GM10266 (cell line): Measurements from ENCODE around the gene GPATCH1.

Experiments
- DNase-seq: peaks from one replicate; pipeline ENCODE4 v3.0.0; 2012; ENCODE audit errors: extremely low spot score
- TF ChIP-seq, protein P1 (sequence below): IDR thresholded peaks from 2 replicates; pipeline ENCODE4 v1.5.1; 2012; ENCODE audit warnings: mild to moderate bottlenecking, low read depth; ENCODE audit not compliant: control insufficient read depth, insufficient read depth; ENCODE audit errors: missing control alignments

The GPATCH1 gene

DNA sequence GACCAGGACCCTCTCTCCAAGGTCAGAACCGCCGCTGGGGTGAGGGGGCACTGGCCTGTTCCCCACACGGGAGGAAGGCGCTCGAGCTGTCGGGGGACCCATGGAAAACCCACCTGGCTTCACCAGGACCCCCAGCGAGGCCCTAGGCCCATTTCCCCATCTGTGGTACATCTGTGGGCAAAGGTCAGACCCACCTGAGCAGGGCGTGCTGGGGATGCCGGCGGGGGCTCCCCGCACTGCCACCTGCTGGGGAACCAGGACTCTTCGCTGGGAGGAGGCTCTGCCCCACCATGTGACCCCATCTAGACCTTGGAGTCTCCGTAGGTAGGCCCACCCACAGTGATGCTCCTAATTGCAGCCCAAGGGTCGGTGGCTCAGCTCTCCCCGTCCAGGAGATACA, 51.4 kb downstream of the GPATCH1 start:
- DNase-seq = peak; percentile 43

DNA sequence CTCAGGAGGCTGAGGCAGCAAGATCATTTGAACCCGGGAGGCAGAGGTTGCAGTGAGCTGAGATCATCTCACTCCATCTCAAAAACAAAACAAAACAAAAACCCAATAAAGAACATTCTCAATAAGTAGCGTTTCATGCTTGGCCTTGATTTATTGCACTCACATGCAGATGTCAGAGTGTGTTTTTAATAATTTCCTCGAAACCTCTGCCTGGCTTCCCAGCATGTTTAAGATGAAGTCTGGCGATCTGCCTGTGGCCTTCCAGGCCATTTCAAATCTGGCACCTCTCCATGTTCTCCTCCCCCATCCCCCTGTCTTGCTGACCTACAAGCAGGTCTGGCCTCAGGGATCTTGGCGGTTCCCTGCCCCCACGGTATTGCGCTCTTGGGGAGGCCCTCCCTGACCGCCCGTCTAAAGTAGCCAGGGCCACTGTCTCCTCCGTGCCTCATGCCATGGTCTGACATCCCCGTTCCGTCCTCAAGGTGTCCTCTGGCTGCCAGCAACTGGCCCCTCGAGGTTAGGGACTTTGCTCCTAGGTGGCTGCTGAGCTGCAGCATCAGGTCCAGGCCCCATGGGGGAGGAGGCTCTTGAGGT, 52.6 kb downstream of the GPATCH1 start:
- TF ChIP-seq, protein P1, sequence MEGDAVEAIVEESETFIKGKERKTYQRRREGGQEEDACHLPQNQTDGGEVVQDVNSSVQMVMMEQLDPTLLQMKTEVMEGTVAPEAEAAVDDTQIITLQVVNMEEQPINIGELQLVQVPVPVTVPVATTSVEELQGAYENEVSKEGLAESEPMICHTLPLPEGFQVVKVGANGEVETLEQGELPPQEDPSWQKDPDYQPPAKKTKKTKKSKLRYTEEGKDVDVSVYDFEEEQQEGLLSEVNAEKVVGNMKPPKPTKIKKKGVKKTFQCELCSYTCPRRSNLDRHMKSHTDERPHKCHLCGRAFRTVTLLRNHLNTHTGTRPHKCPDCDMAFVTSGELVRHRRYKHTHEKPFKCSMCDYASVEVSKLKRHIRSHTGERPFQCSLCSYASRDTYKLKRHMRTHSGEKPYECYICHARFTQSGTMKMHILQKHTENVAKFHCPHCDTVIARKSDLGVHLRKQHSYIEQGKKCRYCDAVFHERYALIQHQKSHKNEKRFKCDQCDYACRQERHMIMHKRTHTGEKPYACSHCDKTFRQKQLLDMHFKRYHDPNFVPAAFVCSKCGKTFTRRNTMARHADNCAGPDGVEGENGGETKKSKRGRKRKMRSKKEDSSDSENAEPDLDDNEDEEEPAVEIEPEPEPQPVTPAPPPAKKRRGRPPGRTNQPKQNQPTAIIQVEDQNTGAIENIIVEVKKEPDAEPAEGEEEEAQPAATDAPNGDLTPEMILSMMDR = no peak
- no peak for DNase-seq

More for the DNA sequence above, 51.4 kb downstream of the GPATCH1 start:
- TF ChIP-seq, protein P1 = peak; percentile 31

DNA sequence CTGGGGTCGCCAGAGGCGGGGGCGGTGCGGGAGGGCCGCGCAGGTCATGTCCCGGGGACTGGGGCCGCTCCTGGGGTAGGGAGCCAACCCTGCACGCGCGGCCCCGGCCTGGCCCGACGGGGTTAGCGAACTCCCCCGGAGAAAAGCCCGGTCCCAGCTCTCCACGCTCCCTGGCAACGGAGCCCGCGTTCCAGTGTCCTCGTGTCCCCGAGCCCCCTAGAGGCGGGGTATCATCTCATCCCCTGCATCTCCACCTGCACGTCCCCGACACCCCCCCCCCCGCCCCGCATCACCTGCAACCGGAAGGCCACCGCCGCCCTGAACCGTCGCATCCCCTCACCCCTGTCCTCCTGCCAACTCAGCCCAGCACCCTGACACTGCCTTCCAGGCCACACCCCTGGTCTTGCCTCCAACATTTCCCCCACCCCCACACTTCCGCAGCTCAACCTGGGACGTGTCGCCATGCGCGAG, 53.6 kb downstream of the GPATCH1 start:
- DNase-seq = peak; percentile 59
- TF ChIP-seq, protein P1 = no peak

DNA sequence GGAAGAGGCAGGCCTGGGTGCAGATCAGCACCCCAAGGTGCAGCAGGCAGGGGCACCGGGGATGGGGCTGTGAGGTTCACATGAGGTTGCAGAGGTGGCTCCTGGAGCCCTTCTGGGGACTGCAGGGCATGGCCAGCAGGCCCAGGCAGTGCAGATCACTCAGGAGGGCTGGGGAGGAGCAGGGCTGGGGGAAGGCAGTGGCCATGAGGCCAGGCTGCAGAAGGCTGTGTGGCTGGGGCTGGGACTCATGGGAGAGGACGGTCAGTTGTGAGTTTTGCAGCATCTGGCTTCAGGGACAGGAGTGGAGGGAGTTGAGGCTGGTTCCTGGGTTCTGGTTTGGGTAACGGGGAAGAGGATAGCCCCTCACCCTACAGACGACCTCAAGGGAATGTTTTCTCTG, 58.2 kb downstream of the GPATCH1 start:
- no peak for DNase-seq
- TF ChIP-seq, protein P1 = no peak

DNA sequence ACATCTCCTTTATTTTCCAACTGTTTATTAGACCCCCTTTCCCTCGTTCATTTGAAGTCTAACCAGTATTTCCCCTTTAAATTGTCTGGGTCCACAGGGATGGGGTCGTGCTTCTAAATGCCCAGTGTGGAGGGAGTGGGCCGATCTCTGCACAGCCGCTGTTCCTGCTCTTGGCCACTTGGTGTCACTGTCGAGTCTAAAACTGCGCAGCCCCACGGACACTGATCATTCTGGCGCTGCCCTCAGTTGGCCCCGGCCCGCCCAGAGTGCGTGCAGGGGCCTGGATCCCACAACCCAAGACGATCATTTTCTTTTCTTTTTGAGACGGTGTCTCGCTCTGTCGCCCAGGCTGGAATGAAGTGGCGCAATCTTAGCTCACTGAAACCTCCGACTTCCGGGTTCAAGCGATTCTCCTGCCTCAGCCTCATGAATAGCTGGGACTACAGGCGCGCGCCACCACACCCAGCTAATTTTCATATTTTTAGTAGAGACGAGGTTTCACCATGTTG, 63.0 kb downstream of the GPATCH1 start:
- DNase-seq = peak; percentile 83
- TF ChIP-seq, protein P1 = peak; percentile 98

DNA sequence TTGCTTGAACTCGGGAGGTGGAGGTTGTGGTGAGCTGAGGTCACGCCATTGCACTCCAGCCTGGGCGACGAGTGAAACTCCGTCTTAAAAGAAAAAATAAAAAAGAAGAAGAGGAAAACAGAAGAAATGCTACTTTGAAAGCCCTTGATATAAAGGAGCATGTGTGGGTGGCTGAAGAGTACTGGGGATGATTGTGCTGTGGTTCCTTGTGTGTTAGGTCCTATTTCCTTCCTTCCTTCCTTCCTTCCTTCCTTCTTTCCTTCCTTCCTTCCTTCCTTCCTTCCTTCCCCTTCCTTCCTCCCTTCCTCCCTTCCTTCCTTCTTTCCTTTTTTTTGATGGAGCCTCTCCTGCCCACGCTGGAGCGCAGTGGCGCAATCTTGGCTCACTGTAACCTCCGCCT, 65.2 kb downstream of the GPATCH1 start:
- TF ChIP-seq, protein P1 = no peak
- no peak for DNase-seq

DNA sequence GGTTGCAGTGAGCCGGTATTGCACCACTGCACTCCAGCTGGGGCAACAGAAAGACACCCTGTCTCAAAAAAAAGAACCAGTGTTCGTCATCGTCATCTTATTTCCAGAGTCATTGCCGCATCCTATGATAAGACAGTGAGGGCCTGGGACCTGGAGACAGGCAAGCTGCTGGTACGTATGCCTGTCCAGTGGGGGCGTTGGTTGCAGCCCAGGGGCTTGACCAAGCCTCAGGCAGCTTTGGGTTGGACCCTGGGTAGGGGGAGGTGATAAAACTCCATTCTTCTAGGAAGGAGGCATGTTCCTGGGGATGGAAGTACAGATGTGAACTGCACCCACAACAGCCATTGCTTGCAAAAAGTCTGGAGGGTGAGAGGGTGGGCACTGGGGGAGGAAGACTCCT, 66.6 kb downstream of the GPATCH1 start:
- TF ChIP-seq, protein P1 = no peak
- DNase-seq = no peak
